ENCODE results near the gene NPDC1. TPM values are rescaled to one million over a fixed set of nuclear protein-coding genes. Genes with fewer than 3 reads are reported as not detected.

NPDC1 gene
- total and polyA plus RNA-seq, 2 of the 8 experiments (the other 6 are each of a cell fraction or from before 2014, with no cell fraction given) = 26.2 to 44.1 TPM

DNA sequence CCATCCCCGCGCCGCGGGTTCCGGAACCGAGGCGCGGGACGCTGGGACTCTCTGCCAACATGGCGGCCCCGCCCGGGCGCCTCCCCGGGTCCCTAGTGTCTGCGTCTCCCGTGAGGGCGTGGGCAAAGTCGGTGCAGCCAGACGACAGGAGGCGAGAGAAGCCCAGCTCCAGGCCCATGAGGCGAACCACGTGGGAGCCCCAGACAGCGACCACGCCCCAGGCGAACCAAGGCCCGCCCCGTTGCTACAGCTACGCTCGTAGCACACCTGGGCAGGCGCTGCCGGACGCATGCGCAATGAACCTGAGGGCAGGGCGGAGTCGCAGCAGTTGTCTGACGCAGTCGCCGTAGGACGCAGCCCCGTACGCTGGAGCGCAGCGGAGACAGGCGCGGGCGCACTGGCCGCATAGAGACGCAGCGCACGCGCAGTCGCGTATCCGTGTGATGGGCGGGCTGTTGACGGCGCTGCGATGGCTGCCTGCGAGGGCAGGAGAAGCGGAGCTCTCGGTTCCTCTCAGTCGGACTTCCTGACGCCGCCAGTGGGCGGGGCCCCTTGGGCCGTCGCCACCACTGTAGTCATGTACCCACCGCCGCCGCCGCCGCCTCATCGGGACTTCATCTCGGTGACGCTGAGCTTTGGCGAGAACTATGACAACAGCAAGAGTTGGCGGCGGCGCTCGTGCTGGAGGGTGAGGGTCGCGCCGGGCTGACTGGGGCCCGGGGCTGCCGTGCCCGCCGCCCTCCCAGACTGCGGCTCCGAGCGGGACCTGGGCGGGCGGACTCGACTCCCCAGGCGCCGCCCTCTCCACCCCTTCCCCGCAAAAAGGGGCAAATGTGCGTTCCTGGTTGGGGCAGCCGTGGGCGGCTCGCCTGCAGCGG, 40.8 kb upstream of the NPDC1 start, which contains the start of gene MAN1B1 (continued):
- no peak for TF ChIP-seq RNF2 (IDR thresholded peaks at IDR 0.05; ENCODE audit: borderline replicate concordance, low read depth, low read length, missing control alignments, poor library complexity, severe bottlenecking)
- no peak; the same call in 1 of the 2 replicates for TF ChIP-seq TBP (IDR thresholded peaks at IDR 0.05; ENCODE audit: low read depth, low read length)
- no peak for TF ChIP-seq SP2 (IDR thresholded peaks at IDR 0.05; ENCODE audit: low read length)
- TF ChIP-seq TCF12 (IDR thresholded peaks at IDR 0.05; ENCODE audit: low read depth, low read length) = no peak
- TF ChIP-seq JUND (IDR thresholded peaks at IDR 0.05; ENCODE audit: low read length) = no peak
- no peak for TF ChIP-seq CTBP2 (IDR thresholded peaks at IDR 0.05; ENCODE audit: borderline replicate concordance, insufficient read depth, insufficient read length, low read length)
- TF ChIP-seq JUN (IDR thresholded peaks at IDR 0.05; ENCODE audit: low read depth, low read length) = no peak
- TF ChIP-seq FOSL1 (IDR thresholded peaks at IDR 0.05; ENCODE audit: insufficient read depth, low read depth, low read length) = no peak
- TF ChIP-seq TEAD4 (IDR thresholded peaks at IDR 0.05; ENCODE audit: low read depth, low read length) = peak; percentile 19; the same call in 1 of the 2 replicates
- TF ChIP-seq POLR2A (IDR thresholded peaks at IDR 0.05; ENCODE audit: control extremely low read depth in 1 of 2, low read depth in 2 of 2, low read length in 2 of 2) = peak in 1 of 2 experiments; percentile 73; a peak in 1 of 3 replicates
- no peak for TF ChIP-seq BACH1 (IDR thresholded peaks at IDR 0.05; ENCODE audit: low read length)
- 0 out of 4 replicates have a peak, but pooled peaks of 1 of the 2 experiments have one; percentile 21 for TF ChIP-seq HDAC2 (IDR thresholded peaks at IDR 0.05; ENCODE audit: borderline replicate concordance in 1 of 2, low read depth in 2 of 2, low read length in 2 of 2)
- no peak for TF ChIP-seq CHD2 (IDR thresholded peaks at IDR 0.05; ENCODE audit: low read length)
- TF ChIP-seq BCL11A (IDR thresholded peaks at IDR 0.05; ENCODE audit: low read depth in 2 of 2, low read length in 2 of 2) = no peak
- TF ChIP-seq, protein P1, sequence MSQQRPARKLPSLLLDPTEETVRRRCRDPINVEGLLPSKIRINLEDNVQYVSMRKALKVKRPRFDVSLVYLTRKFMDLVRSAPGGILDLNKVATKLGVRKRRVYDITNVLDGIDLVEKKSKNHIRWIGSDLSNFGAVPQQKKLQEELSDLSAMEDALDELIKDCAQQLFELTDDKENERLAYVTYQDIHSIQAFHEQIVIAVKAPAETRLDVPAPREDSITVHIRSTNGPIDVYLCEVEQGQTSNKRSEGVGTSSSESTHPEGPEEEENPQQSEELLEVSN (IDR thresholded peaks at IDR 0.05) = peak; percentile 74; the same call in 1 of the 2 replicates
- TF ChIP-seq, protein P2, sequence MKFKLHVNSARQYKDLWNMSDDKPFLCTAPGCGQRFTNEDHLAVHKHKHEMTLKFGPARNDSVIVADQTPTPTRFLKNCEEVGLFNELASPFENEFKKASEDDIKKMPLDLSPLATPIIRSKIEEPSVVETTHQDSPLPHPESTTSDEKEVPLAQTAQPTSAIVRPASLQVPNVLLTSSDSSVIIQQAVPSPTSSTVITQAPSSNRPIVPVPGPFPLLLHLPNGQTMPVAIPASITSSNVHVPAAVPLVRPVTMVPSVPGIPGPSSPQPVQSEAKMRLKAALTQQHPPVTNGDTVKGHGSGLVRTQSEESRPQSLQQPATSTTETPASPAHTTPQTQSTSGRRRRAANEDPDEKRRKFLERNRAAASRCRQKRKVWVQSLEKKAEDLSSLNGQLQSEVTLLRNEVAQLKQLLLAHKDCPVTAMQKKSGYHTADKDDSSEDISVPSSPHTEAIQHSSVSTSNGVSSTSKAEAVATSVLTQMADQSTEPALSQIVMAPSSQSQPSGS (IDR thresholded peaks at IDR 0.05; ENCODE audit: low read length) = no peak
- no peak for TF ChIP-seq SRF (IDR thresholded peaks at IDR 0.05; ENCODE audit: low read depth, low read length)
- TF ChIP-seq CREB1 (IDR thresholded peaks at IDR 0.05) = peak; percentile 89
- no peak for TF ChIP-seq BRCA1 (IDR thresholded peaks at IDR 0.05; ENCODE audit: low read depth, low read length)
- TF ChIP-seq TAF1 (IDR thresholded peaks at IDR 0.05; ENCODE audit: low read depth, low read length) = peak; percentile 82
- no peak for TF ChIP-seq ZNF274 (IDR thresholded peaks at IDR 0.05; ENCODE audit: borderline replicate concordance, extremely low read depth, low read length)
- peak; percentile 34 for TF ChIP-seq EZH2 (IDR thresholded peaks at IDR 0.05; ENCODE audit: low read depth, low read length, severe bottlenecking)
